ENCODE data around the gene ZCCHC24. TPM values are rescaled to one million over a fixed set of nuclear protein-coding genes. Genes with fewer than 3 reads are reported as not detected.

Gene ZCCHC24
- total RNA-seq, 2 donors from 2014 or later, result 45.6 to 85.9 TPM

DNA sequence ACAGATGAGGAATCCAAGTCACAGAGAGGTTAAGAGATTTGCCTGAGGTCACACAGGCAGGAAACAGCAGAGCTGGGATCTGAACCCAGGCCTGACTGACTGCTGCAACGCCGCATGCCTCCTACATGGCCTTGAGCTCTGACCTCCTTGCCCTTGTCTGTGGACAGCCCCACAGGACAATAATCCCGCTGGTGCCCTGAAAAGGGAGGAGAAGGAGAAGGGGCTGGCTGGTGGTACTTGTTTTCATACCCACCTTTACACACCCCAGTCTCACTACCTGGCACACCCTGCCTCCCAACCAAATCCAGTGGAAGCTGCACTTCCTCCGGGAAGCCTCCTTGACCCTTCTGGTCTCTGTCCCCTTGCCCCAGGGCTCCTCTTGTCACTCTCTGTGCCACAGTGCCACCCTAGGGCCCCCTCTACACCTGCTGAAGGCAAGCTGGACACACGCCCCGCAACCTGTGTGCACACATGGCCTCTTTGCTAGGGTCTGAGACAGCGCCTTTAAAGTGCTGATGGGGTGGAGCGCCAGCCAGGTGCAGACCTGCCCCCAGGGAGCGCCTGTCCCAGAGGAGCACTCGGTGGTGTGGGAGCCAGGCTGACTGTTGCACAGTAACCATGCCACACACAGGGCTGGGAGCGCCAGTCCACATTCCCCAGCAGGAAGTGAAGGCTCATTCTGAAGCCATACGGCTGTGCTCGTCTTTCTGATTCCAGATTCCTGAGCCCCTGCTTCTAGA lies 38.6 kb downstream of the ZCCHC24 start:
- Histone ChIP-seq H3K4me3 (no peak overlapping the region), H3K36me3 (no peaks in the 10 kb centered on the region), H3K4me1 (no peaks in the 10 kb centered on the region), H3K27me3 (no peaks in the 10 kb centered on the region), H3K9me3 (no peaks in the 10 kb centered on the region), H3K27ac (peak overlapping the region in 1 of 2 donors; percentile 17)
- no peak for DNase-seq (ENCODE audit: low spot score)
- TF ChIP-seq, protein P1, sequence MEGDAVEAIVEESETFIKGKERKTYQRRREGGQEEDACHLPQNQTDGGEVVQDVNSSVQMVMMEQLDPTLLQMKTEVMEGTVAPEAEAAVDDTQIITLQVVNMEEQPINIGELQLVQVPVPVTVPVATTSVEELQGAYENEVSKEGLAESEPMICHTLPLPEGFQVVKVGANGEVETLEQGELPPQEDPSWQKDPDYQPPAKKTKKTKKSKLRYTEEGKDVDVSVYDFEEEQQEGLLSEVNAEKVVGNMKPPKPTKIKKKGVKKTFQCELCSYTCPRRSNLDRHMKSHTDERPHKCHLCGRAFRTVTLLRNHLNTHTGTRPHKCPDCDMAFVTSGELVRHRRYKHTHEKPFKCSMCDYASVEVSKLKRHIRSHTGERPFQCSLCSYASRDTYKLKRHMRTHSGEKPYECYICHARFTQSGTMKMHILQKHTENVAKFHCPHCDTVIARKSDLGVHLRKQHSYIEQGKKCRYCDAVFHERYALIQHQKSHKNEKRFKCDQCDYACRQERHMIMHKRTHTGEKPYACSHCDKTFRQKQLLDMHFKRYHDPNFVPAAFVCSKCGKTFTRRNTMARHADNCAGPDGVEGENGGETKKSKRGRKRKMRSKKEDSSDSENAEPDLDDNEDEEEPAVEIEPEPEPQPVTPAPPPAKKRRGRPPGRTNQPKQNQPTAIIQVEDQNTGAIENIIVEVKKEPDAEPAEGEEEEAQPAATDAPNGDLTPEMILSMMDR (IDR thresholded peaks at IDR 0.05), result no peak

DNA sequence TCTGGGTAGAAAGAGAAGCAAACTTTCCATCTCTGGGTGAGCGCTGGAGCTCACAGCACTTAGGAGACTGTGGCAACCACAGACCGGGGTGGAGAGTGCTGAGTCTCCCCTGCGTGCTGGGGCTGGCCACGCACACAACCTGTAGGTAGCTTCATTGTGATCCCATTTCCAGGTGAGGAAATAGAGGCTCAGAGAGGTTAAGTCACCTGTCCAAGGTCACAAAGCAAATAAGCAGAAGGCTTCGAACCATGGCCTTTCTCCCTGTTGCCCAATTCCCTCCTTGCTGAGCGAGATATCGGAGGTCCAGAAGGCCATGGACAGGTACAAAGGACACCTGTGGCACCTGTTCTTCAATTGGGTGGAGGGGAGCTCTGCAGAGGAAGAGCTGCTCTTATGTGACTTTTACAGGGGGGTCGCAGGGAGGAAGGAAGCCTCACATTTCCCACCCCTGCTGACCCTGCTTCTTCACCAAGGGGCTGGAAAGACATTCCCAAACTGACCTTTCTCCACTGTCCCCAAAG lies 39.4 kb downstream of the ZCCHC24 start:
- Histone ChIP-seq H3K4me1 (no peaks in the 10 kb centered on the region), H3K36me3 (no peaks in the 10 kb centered on the region), H3K4me3 (no peak overlapping the region), H3K27ac (peak overlapping the region; percentile 44 to 94), H3K27me3 (no peaks in the 10 kb centered on the region), H3K9me3 (no peaks in the 10 kb centered on the region)
- TF ChIP-seq, protein P1 (IDR thresholded peaks at IDR 0.05), result no peak
- DNase-seq (ENCODE audit: low spot score), result no peak

DNA sequence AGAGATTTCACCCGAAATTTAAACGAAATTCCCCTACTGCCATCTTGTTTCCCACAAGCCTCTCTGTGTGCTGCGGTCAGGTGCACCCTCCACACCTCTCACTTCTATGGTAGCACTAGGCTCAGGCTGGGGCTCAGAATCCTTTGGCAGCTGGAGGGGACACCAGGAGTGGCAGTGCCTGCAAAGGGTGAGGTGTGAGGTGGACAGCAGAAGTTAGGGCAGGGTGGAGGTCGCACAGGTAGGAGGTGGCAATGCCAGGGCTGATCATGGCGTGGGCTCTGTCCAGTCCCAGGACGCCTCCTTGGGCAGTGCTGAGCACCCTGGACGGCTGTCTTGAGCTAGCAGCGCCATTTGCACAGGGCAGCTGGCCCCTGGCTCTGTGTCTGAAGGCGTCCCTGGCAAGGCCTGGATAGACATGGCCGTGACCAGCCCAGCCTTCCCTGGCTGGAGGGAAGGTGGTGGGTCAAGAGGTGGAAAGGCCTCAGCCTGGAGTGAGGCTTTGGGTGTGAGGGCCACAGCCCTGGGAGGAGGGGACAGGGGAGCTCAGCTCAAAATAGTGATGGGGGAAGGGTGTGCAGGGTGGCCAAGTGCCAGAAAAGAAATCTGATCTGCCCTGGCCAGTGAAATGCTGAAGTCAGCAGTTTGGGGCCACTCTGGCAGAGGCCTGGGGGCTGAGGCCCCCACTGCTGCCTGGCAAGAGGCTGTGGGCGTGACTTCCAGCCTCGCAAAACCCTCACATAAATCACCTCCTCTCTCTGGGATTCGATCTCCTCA lies 40.0 kb downstream of the ZCCHC24 start:
- no peaks in the 10 kb centered on the region for H3K27me3 ChIP-seq
- no peaks in the 10 kb centered on the region for H3K4me1 ChIP-seq
- H3K4me3 ChIP-seq, result no peak overlapping the region
- H3K27ac ChIP-seq, result peak overlapping the region; percentile 44 to 94
- H3K9me3 ChIP-seq, result no peaks in the 10 kb centered on the region
- H3K36me3 ChIP-seq, result no peaks in the 10 kb centered on the region
- no peak for DNase-seq (ENCODE audit: low spot score)
- TF ChIP-seq, protein P1 (IDR thresholded peaks at IDR 0.05), result no peak

DNA sequence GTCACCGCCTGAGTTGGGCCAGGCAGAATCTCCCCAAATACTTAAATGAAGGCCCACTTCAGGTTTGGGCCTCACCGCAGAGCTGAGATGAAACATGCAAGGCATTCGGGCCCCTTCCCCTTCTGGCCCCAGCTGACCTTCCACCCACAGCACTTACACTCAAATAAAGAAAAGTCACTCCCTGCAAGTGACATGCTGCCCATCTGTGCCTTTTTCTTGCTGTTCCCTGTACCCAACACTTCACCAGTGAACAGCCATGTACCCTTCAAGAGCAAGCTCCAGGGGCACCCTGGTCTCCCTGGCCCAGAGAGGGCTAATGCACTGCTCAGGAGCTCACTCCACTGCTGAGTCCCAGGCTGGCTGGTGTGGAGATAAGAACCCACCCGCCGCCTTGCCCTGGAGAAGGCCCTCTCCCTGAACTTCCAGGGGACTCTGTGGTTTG lies 40.7 kb downstream of the ZCCHC24 start:
- Histone ChIP-seq H3K4me3 (no peak overlapping the region), H3K4me1 (no peaks in the 10 kb centered on the region), H3K27ac (peak overlapping the region; percentile 44 to 94), H3K9me3 (no peaks in the 10 kb centered on the region), H3K27me3 (no peaks in the 10 kb centered on the region), H3K36me3 (no peaks in the 10 kb centered on the region)
- TF ChIP-seq, protein P1 (IDR thresholded peaks at IDR 0.05), result no peak
- no peak for DNase-seq (ENCODE audit: low spot score)

DNA sequence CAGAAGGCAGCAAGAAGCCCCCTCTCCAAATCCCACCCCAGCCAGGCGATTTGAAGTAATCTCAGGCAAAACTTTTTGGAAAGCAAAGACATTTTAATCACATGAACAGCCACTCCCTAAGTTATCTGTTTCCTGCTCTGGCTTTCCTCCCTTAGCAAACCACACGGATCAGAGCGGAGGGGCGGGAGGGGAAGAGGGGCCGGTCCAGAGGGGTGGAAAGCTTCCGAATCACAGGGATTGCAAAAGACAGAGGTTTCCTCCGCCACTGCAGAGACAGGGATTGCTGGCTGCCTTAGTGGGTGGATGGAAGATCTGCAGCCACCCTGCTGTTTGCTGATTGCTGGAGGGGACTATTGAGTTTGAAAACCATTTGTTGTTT lies 41.2 kb downstream of the ZCCHC24 start:
- peak; percentile 88 for DNase-seq (ENCODE audit: low spot score)
- TF ChIP-seq, protein P1 (IDR thresholded peaks at IDR 0.05), result no peak
- H3K4me1 ChIP-seq, result no peaks in the 10 kb centered on the region
- no peaks in the 10 kb centered on the region for H3K9me3 ChIP-seq
- no peak overlapping the region for H3K4me3 ChIP-seq
- no peaks in the 10 kb centered on the region for H3K27me3 ChIP-seq
- H3K27ac ChIP-seq, result peak overlapping the region; percentile 79 to 94
- no peaks in the 10 kb centered on the region for H3K36me3 ChIP-seq

All from right atrium auricular region (tissue), 2 donors.